NT2/D1 (cell line): ENCODE results near the gene BMPER.

ENCODE experiments used
- DNase-seq: peaks from one replicate; pipeline ENCODE4 v3.0.0-alpha.2; 2011; ENCODE audit warnings: low read depth, low spot score
- H3K27me3 ChIP-seq: 2 replicates; pipeline ENCODE4 v1.6.0; 2011; ENCODE audit warnings: mild to moderate bottlenecking; ENCODE audit not compliant: insufficient read length, insufficient read depth
- H3K36me3 ChIP-seq: 2 replicates; pipeline ENCODE4 v1.6.1; 2011; ENCODE audit warnings: mild to moderate bottlenecking, low read length, mixed read lengths; ENCODE audit not compliant: insufficient read depth, insufficient read length
- H3K4me1 ChIP-seq: 2 replicates; pipeline ENCODE4 v1.5.1; 2011; ENCODE audit not compliant: insufficient read depth, insufficient read length
- H3K4me3 ChIP-seq: 2 replicates; pipeline ENCODE4 v1.5.1; 2011; ENCODE audit warnings: low read depth; ENCODE audit not compliant: insufficient read length
- H3K9ac ChIP-seq: 2 replicates; pipeline ENCODE4 v1.6.0; 2011; ENCODE audit warnings: low read depth; ENCODE audit not compliant: insufficient read length
- H3K9me3 ChIP-seq: 2 replicates; pipeline ENCODE4 v1.5.1; 2011; ENCODE audit warnings: mild to moderate bottlenecking, low read length; ENCODE audit not compliant: insufficient read depth
- SUZ12 ChIP-seq: IDR thresholded peaks from 2 replicates; pipeline ENCODE4 v1.6.1; 2011; ENCODE audit not compliant: insufficient read length, insufficient read depth; ENCODE audit errors: extremely low read depth
- YY1 ChIP-seq: IDR thresholded peaks from 2 replicates; pipeline ENCODE4 v1.6.1; 2011; ENCODE audit not compliant: insufficient read length, insufficient read depth
- ZNF274 ChIP-seq: IDR thresholded peaks from 2 replicates; pipeline ENCODE4 v1.6.1; 2011; ENCODE audit warnings: mild to moderate bottlenecking, low read depth, low read length

The BMPER gene

DNA sequence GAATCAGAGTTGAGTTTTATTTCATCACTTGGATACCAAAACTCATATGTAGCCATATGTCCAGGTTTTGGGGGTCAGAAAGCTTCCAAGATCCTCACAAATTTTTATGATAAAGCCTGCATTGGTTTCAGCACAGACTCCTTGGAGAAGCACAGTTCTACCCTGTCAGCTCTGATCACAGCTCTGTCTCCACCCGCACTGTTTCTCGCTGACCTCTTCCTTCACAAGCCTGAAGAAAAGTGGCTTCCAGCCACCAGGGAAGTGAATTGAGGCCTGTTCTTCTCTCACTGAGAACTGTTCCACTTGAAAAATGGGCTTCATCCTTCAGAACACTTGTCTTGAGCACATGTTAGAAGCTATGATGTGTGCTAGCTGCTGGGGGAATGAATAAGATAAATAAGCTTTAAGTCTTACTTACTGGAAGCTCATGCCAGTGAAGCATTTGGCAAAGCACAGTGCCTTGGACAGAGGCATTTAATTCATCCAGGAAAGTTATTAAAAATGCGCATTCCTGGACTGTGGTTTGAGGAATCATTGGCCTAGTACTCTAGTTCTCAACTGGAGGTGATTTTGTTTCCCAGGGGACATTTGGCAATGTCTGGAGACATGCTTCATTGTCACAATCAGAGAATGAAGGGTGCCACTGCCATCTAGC, 133.6 kb downstream of the BMPER start:
- no peaks in the 10 kb centered on the region for H3K9me3 ChIP-seq
- no peak overlapping the region for H3K9ac ChIP-seq
- TF ChIP-seq SUZ12 (no peak), YY1 (no peak), ZNF274 (no peak)
- H3K4me1 ChIP-seq = peaks cover 2% of the 10 kb centered on the region
- H3K4me3 ChIP-seq = no peak overlapping the region
- H3K36me3 ChIP-seq = no peaks in the 10 kb centered on the region
- no peaks in the 10 kb centered on the region for H3K27me3 ChIP-seq
- no peak for DNase-seq

DNA sequence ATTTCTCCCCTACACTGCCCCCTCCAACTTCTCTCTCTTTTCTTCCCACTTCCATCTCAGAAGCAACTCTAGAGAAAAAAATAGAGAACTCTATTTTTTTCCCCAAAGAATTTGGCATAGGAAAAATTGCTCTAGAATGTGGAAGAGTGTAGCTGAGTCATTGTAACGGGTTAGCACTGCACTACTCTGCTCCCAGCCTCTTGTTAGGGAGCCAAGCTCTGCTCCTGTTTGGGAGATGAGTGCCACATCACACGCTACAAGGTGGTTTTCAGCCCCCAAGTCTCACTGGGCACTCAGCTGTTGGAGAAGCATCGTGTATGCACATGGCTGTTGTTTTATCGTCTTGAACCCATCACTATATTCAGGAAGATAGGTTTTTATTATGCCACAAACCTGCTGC, 136.4 kb downstream of the BMPER start:
- H3K4me1 ChIP-seq = no peaks in the 10 kb centered on the region

DNA sequence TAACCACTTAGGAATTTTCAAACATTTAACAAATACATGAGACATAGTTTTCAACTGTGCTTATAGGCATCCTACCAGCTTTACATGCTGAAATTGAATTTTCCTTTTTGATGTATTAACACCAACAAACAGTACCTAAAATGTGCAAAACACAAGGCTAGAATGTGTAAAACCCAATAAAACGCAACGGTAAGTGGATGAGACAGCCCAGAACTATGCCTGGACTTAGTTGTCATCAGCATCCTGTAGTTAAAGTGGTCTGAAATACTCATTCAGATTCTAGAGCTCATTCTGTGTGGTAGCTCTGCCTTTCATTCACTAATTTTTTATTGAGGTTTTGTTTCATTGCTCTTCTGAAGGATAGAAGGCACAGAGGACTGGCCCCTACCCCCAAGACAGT, 137.1 kb downstream of the BMPER start:
- no peaks in the 10 kb centered on the region for H3K36me3 ChIP-seq
- TF ChIP-seq YY1 (no peak), ZNF274 (no peak), SUZ12 (no peak)
- no peak overlapping the region for H3K9ac ChIP-seq
- H3K9me3 ChIP-seq = no peaks in the 10 kb centered on the region
- H3K4me1 ChIP-seq = no peaks in the 10 kb centered on the region
- no peak overlapping the region for H3K4me3 ChIP-seq
- no peak for DNase-seq
- no peaks in the 10 kb centered on the region for H3K27me3 ChIP-seq

More for the DNA sequence above, 136.4 kb downstream of the BMPER start:
- no peaks in the 10 kb centered on the region for H3K9me3 ChIP-seq
- H3K9ac ChIP-seq = no peak overlapping the region
- no peaks in the 10 kb centered on the region for H3K27me3 ChIP-seq
- DNase-seq = no peak
- no peaks in the 10 kb centered on the region for H3K36me3 ChIP-seq
- no peak for TF ChIP-seq YY1
- no peak for TF ChIP-seq ZNF274
- no peak for TF ChIP-seq SUZ12
- no peak overlapping the region for H3K4me3 ChIP-seq

DNA sequence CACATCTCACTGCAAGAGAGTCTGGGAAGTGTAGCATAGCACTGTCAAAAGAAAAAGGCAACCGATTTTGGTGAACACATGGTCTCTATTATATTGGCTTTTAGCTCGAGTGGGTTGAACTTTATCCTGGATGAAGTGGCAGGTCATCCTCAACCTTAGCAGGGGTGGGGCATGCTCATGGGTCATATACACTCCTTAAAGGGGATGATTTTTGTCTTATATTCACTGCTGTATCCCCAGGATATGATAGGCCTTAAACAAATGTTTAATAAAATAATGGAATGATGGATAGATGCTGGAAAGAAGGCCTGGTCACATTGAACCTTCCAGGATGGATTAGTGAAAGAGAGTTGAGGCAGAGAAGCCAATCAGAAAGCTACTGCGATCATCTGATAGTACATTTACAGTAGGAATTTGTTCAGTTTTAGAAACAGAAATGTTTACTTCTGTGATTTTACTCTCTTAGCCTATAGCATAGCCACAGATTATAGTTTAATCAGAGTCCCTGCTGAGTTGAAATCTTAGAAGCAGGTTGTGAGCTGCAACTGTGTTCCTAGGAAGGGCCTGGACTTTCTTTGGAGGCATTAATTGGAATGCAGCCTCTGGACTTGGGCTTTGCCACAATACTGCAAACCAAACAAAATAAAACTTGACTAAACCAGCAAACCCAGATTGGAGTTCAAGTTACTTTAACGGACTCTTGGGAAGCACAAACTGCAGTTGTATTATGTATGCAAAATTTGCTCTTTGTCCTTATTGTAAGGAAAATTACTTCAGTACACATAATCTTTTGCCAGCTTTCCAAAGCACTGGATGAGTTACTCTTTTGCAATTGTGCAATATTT, 138.3 kb downstream of the BMPER start:
- Histone ChIP-seq H3K4me3 (no peak overlapping the region), H3K9me3 (no peaks in the 10 kb centered on the region), H3K36me3 (no peaks in the 10 kb centered on the region), H3K27me3 (no peaks in the 10 kb centered on the region), H3K4me1 (no peaks in the 10 kb centered on the region), H3K9ac (no peak overlapping the region)
- no peak for DNase-seq
- TF ChIP-seq ZNF274 (no peak), YY1 (no peak), SUZ12 (no peak)

DNA sequence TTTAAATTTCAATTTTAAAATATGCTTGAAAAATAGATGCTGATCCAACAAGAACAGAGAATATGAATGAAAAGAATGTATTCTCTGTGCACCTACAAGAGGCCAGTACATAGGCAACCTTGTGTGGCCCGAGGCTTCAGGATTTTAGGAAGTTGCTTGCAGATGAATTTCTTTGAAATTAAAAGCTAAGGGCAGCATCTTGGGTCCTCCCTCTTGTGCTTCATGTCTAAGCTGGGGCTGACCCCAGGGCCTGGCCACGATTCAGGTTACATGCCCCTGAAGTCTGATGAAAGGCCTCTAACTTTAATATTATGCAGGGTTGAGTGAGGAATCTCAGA, 138.9 kb downstream of the BMPER start:
- DNase-seq = no peak
- H3K4me3 ChIP-seq = no peak overlapping the region
- H3K9me3 ChIP-seq = no peaks in the 10 kb centered on the region
- H3K27me3 ChIP-seq = no peaks in the 10 kb centered on the region
- no peaks in the 10 kb centered on the region for H3K36me3 ChIP-seq
- no peaks in the 10 kb centered on the region for H3K4me1 ChIP-seq
- no peak overlapping the region for H3K9ac ChIP-seq
- TF ChIP-seq ZNF274 (no peak), SUZ12 (no peak), YY1 (no peak)

DNA sequence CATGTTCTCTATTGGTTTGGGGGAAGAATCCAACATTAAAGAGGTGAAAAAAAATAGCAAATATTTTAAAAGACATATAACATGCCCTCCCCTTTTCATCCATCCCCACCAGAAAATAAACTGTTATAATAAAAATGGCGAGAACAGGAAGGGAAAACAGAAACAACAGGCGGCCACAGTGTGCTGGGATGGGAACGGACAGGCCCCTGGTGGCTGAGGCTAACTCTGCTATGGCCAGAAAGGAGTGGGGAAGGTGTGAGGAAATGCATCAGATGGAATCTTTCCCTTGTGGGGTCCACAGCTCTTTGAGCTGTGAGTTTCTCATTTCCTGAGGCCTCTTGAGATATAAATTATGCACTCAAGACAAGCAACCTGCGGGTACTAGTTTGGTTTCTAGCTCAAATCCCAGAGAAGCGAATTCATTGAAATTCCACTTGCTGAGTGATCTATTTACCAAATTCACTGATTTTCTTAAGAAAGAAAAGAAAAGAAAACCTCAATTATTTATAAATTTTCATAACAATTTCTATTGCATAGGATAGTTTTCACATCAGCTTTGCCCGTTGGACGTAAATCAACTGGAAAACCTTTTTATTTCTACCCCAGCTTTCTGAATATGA, 139.5 kb downstream of the BMPER start:
- H3K9me3 ChIP-seq = no peaks in the 10 kb centered on the region
- TF ChIP-seq SUZ12 (no peak), YY1 (no peak), ZNF274 (no peak)
- H3K4me1 ChIP-seq = no peaks in the 10 kb centered on the region
- H3K27me3 ChIP-seq = no peaks in the 10 kb centered on the region
- no peak overlapping the region for H3K9ac ChIP-seq
- H3K36me3 ChIP-seq = no peaks in the 10 kb centered on the region
- DNase-seq = no peak
- H3K4me3 ChIP-seq = no peak overlapping the region

DNA sequence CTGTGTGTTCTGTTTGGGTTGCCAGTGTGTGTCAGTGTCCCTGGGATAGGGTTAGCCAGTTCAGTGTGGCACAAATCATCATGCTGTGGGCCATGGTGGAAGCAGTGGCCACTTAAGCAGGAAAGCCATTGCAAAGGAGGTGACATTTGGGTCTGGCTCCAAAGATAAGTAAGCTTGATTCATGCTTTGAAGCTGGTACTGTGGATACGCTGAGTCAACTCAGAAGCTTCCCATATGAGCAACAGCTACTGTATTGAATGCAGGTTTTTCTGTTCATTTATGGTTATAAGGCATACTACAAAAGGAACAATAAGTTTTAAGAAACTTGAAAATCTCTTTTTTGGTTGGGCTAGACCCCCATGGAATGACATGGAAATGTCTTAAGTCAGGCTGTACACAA, 143.1 kb downstream of the BMPER start:
- TF ChIP-seq SUZ12 (no peak), ZNF274 (no peak), YY1 (no peak)
- no peak overlapping the region for H3K4me3 ChIP-seq
- no peaks in the 10 kb centered on the region for H3K4me1 ChIP-seq
- DNase-seq = no peak
- H3K36me3 ChIP-seq = no peaks in the 10 kb centered on the region
- no peaks in the 10 kb centered on the region for H3K27me3 ChIP-seq
- no peak overlapping the region for H3K9ac ChIP-seq
- no peaks in the 10 kb centered on the region for H3K9me3 ChIP-seq
